Astrocyte (in vitro differentiated cells and primary cell): ENCODE data around the gene PIGZ.

Experiments
- CTCF ChIP-seq: IDR thresholded peaks from 2 replicates; pipeline ENCODE4 v1.5.1; 2011; ENCODE audit warnings: low read depth, mild to moderate bottlenecking, inconsistent platforms, low read length, moderate library complexity; ENCODE audit not compliant: insufficient read depth
- EZH2 ChIP-seq: IDR thresholded peaks from 2 replicates; pipeline ENCODE4 v1.6.1; 2012; ENCODE audit warnings: mild to moderate bottlenecking, low read length, inconsistent platforms; ENCODE audit not compliant: insufficient read depth

DNA sequence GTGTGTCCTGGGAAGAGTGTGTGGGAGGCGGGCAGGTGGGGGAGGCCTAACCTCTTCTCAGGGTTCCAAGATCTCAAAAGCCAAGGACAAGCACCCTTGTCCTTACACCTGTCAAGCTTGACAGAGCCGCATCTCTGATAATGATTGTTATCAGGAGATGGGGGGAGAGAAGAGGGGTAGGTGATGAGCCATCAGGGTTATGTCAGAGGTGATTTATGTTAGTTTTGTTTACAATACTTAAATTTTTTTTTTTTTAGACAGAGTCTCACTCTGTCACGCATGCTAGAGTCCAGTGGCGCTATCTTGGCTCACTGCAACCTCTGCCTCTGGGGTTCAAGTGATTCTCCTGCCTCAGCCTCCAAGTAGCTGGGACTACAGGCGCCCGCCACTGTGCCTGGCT, 18.9 kb downstream of the PIGZ start:
- TF ChIP-seq CTCF (no peak), EZH2 (no peak)
